AG04450 (cell line): ENCODE results near the gene PEX19. TPM values are rescaled to one million over a fixed set of nuclear protein-coding genes. Genes with fewer than 3 reads are reported as not detected.

ENCODE experiments used
- CTCF ChIA-PET: fragments of 300-600, 350-600 bp; formaldehyde crosslinking; extraction: SDS; loops from one replicate; lab custom pipeline; 2022; ENCODE audit warnings: antibody characterized with exemption, inconsistent platforms; lab: Charles Lee
- POLR2A ChIA-PET: fragments of 350-600 bp; formaldehyde crosslinking; extraction: SDS; loops from one replicate; lab custom pipeline; 2021; ENCODE audit warnings: antibody characterized with exemption, inconsistent platforms; lab: Yijun Ruan, JAX
- DNase-seq: peaks from one replicate; pipeline ENCODE4 v3.0.0-alpha.2; 2011; ENCODE audit warnings: low read depth, low spot score
- H3K27ac ChIP-seq: one replicate; pipeline ENCODE4 v1.5.1; 2012; ENCODE audit warnings: low read depth, low read length, control low read depth
- H3K27me3 ChIP-seq: one replicate; pipeline ENCODE4 v1.6.0; 2012; ENCODE audit warnings: low read length; ENCODE audit not compliant: control insufficient read depth, insufficient read depth
- H3K4me3 ChIP-seq: 2 replicates; pipeline ENCODE4 v1.5.1; 2011; ENCODE audit warnings: mild to moderate bottlenecking, low read depth, low read length, control low read depth
- H3K9me3 ChIP-seq: 2 replicates; pipeline ENCODE4 v1.5.1; 2012; ENCODE audit warnings: low read length; ENCODE audit not compliant: control insufficient read depth, insufficient read depth
- CTCF ChIP-seq: IDR thresholded peaks from 2 replicates; pipeline ENCODE4 v1.5.1; 2011; ENCODE audit warnings: low read depth, low read length, control low read depth, inconsistent platforms
- polyA minus RNA-seq: library from RNA; depleted of rRNA, polyadenylated mRNA; stranded (reverse); fragments of >200 nt; gene quantifications from 2 replicates; pipeline ENCODE4 v1.2.3, GENCODE V29; 2011; rRNA and poly(A)+ RNA removed
- polyA plus RNA-seq: library from polyadenylated mRNA; depleted of rRNA; stranded (reverse); fragments of >200 nt; gene quantifications from 2 replicates; pipeline ENCODE4 v1.2.3, GENCODE V29; 2011; rRNA removed

PEX19 gene
- 77.2 and 87.5 TPM in 2 replicates for polyA plus RNA-seq
- polyA minus RNA-seq, result 48.2 and 50.6 TPM in 2 replicates

GRCh38 chr1:160284782-160285344 lies at the start of gene PEX19:
PEX19 (minus strand) TSS chr1:160285133; CDS start chr1:160285124, 9 bp downstream.
- no peak for TF ChIP-seq CTCF
- Histone ChIP-seq H3K4me3 (peak within 1 kb of the TSS; percentile 93), H3K9me3 (no peaks in the 10 kb centered on the region), H3K27ac (peak within 1 kb of the TSS; percentile 85), H3K27me3 (no peaks in the 10 kb centered on the region)
- CTCF ChIA-PET, result interaction anchor here (0.9 to 2.6 kb wide), 6 partner anchors 9 to 184 kb away, joined by 3 to 15 read pairs (median 3); no protein-coding TSS in a partner anchor
- POLR2A ChIA-PET, result interaction anchor here (0.8 to 2.2 kb wide), 6 partner anchors 9 to 59 kb away, joined by 3 to 7 read pairs (median 4); partner anchors contain the start of gene DCAF8
- peak; percentile 89 for DNase-seq

GRCh38 chr1:160332516-160332915 lies 47.6 kb upstream of the PEX19 start:
- ChIA-PET POLR2A (interaction anchor here (1.0 kb wide), 1 partner anchor 48 kb away, joined by 3 read pairs; the partner anchor contains the start of gene PEX19), CTCF (interaction anchor here (0.6 to 4.1 kb wide), 3 partner anchors 41 to 225 kb away, joined by 3 to 32 read pairs (median 3); no protein-coding TSS in a partner anchor)
- no peak overlapping the region for H3K4me3 ChIP-seq
- no peaks in the 10 kb centered on the region for H3K27me3 ChIP-seq
- DNase-seq, result no peak
- TF ChIP-seq CTCF, result no peak
- no peak overlapping the region for H3K27ac ChIP-seq
- no peaks in the 10 kb centered on the region for H3K9me3 ChIP-seq

- Histone ChIP-seq H3K27ac (no peak overlapping the region), H3K27me3 (no peaks in the 10 kb centered on the region), H3K9me3 (no peaks in the 10 kb centered on the region), H3K4me3 (no peak overlapping the region)
- no peak for DNase-seq
- no peak for TF ChIP-seq CTCF
- ChIA-PET POLR2A (interaction anchor here (0.7 kb wide), 2 partner anchors 13 to 107 kb away, joined by 3 to 4 read pairs; no protein-coding TSS in a partner anchor), CTCF (interaction anchor here (1.3 to 3.3 kb wide), 2 partner anchors 38 to 47 kb away, joined by 4 to 20 read pairs; no protein-coding TSS in a partner anchor)
These were observed 45.2 kb upstream of the PEX19 start for GRCh38 chr1:160330119-160330518.

GRCh38 chr1:160328184-160328583 lies 43.3 kb upstream of the PEX19 start:
- Histone ChIP-seq H3K4me3 (no peak overlapping the region), H3K27ac (no peak overlapping the region), H3K27me3 (no peaks in the 10 kb centered on the region), H3K9me3 (no peaks in the 10 kb centered on the region)
- ChIA-PET CTCF (interaction anchor here (1.3 to 3.3 kb wide), 3 partner anchors 11 to 135 kb away, joined by 3 to 20 read pairs (median 6); no protein-coding TSS in a partner anchor), POLR2A (no interaction called here)
- TF ChIP-seq CTCF, result no peak
- DNase-seq, result no peak

GRCh38 chr1:160326418-160326817 lies 41.5 kb upstream of the PEX19 start:
- CTCF ChIA-PET, result interaction anchor here (6.3 kb wide), 1 partner anchor 35 kb away, joined by 33 read pairs; no protein-coding TSS in a partner anchor

More at GRCh38 chr1:160326418-160326817, 41.5 kb upstream of the PEX19 start:
- Histone ChIP-seq H3K27me3 (no peaks in the 10 kb centered on the region), H3K27ac (no peak overlapping the region), H3K4me3 (no peak overlapping the region), H3K9me3 (no peaks in the 10 kb centered on the region)
- DNase-seq, result no peak
- TF ChIP-seq CTCF, result no peak
- POLR2A ChIA-PET, result no interaction called here
